Measurements from ENCODE around the gene RREB1. TPM values are rescaled to one million over a fixed set of nuclear protein-coding genes. Genes with fewer than 3 reads are reported as not detected.

RREB1 gene
- total RNA-seq, 1 donor from 2014 or later, result 16.6 TPM

GRCh38 chr6:7071405-7071804 is 36.4 kb upstream of the RREB1 start:
- no peak for TF ChIP-seq CTCF (IDR thresholded peaks at IDR 0.05; ENCODE audit: insufficient read depth, low read length, severe bottlenecking)
- no peak for FAIRE-seq
- Histone ChIP-seq H3K27me3 (ENCODE audit: control insufficient read depth, insufficient read depth, low read length) (no peaks in the 10 kb centered on the region), H3K36me3 (ENCODE audit: control insufficient read depth, insufficient read depth, low read length) (no peaks in the 10 kb centered on the region), H3K4me3 (ENCODE audit: low read depth, low read length) (no peak overlapping the region)
- no peak for DNase-seq (ENCODE audit: low read depth)

- Histone ChIP-seq H3K4me3 (ENCODE audit: low read depth, low read length) (no peak overlapping the region), H3K36me3 (ENCODE audit: control insufficient read depth, insufficient read depth, low read length) (no peaks in the 10 kb centered on the region), H3K27me3 (ENCODE audit: control insufficient read depth, insufficient read depth, low read length) (no peaks in the 10 kb centered on the region)
- DNase-seq (ENCODE audit: low read depth), result peak; percentile 47
- FAIRE-seq, result no peak
- no peak for TF ChIP-seq CTCF (IDR thresholded peaks at IDR 0.05; ENCODE audit: insufficient read depth, low read length, severe bottlenecking)
These were observed 34.5 kb upstream of the RREB1 start for GRCh38 chr6:7073082-7073820.

- FAIRE-seq (no peak), DNase-seq (ENCODE audit: low read depth) (no peak)
- H3K36me3 ChIP-seq (ENCODE audit: control insufficient read depth, insufficient read depth, low read length), result no peaks in the 10 kb centered on the region
- H3K4me3 ChIP-seq (ENCODE audit: low read depth, low read length), result no peak overlapping the region
- H3K27me3 ChIP-seq (ENCODE audit: control insufficient read depth, insufficient read depth, low read length), result no peaks in the 10 kb centered on the region
- TF ChIP-seq CTCF (IDR thresholded peaks at IDR 0.05; ENCODE audit: insufficient read depth, low read length, severe bottlenecking), result no peak
These were observed 33.8 kb upstream of the RREB1 start for GRCh38 chr6:7073821-7074525.

GRCh38 chr6:7074870-7075269 is 32.9 kb upstream of the RREB1 start:
- H3K4me3 ChIP-seq (ENCODE audit: low read depth, low read length), result no peak overlapping the region
- FAIRE-seq, result no peak
- TF ChIP-seq CTCF (IDR thresholded peaks at IDR 0.05; ENCODE audit: insufficient read depth, low read length, severe bottlenecking), result no peak
- no peak for DNase-seq (ENCODE audit: low read depth)
- H3K36me3 ChIP-seq (ENCODE audit: control insufficient read depth, insufficient read depth, low read length), result no peaks in the 10 kb centered on the region
- H3K27me3 ChIP-seq (ENCODE audit: control insufficient read depth, insufficient read depth, low read length), result no peaks in the 10 kb centered on the region

GRCh38 chr6:7075341-7076000 is 32.3 kb upstream of the RREB1 start:
- TF ChIP-seq CTCF (IDR thresholded peaks at IDR 0.05; ENCODE audit: insufficient read depth, low read length, severe bottlenecking), result no peak
- no peaks in the 10 kb centered on the region for H3K36me3 ChIP-seq (ENCODE audit: control insufficient read depth, insufficient read depth, low read length)
- FAIRE-seq (no peak), DNase-seq (ENCODE audit: low read depth) (no peak)
- H3K4me3 ChIP-seq (ENCODE audit: low read depth, low read length), result no peak overlapping the region
- H3K27me3 ChIP-seq (ENCODE audit: control insufficient read depth, insufficient read depth, low read length), result no peaks in the 10 kb centered on the region

All from bronchial epithelial cell (primary cell).